Common myeloid progenitor, CD34-positive (primary cell): ENCODE results near the gene CACNG4.

Source experiments
- CTCF ChIA-PET: fragments of 350-600 bp; sonication (Branson Sonifier 250); formaldehyde crosslinking; loops from one replicate; lab custom pipeline; 2021; ENCODE audit warnings: antibody characterized with exemption; lab: Charles Lee
- POLR2A ChIA-PET: fragments of 350-600 bp; sonication (Branson Sonifier 250); formaldehyde crosslinking; loops from one replicate; lab custom pipeline; 2021; ENCODE audit warnings: antibody characterized with exemption; lab: Charles Lee
- DNase-seq, 3 donors: peaks; one replicate each; pipeline versions ENCODE4 v3.0.0 to v3.0.0-alpha.2; 2013
- H3K27ac ChIP-seq, 2 experiments: 1 replicate in 1 of 2; 2 replicates in 1 of 2; pipeline ENCODE4 v1.7.0; 2013; ENCODE audit warnings: inconsistent platforms in 2 of 2, low read length in 2 of 2, mild to moderate bottlenecking in 2 of 2, low read depth in 1 of 2, moderate library complexity in 1 of 2; ENCODE audit not compliant: severe bottlenecking in 2 of 2, insufficient read depth in 1 of 2, poor library complexity in 1 of 2
- H3K27me3 ChIP-seq, 5 experiments: replicated peaks in 2 of 5; 1 replicate in 3 of 5; 2 replicates in 2 of 5; pipeline versions ENCODE4 v1.6.1 to v1.7.0; 2013; ENCODE audit warnings: low read length in 4 of 5, mild to moderate bottlenecking in 2 of 5, moderate library complexity in 2 of 5, inconsistent platforms in 1 of 5; ENCODE audit not compliant: insufficient read depth in 5 of 5, control insufficient read depth in 4 of 5
- H3K36me3 ChIP-seq, 4 experiments: 1 replicate in 2 of 4; 2 replicates in 2 of 4; pipeline versions ENCODE4 v1.6.1 to v1.7.0; 2013; ENCODE audit warnings: low read length in 3 of 4, control low read depth in 1 of 4, mild to moderate bottlenecking in 1 of 4; ENCODE audit not compliant: control insufficient read depth in 4 of 4, insufficient read depth in 4 of 4
- H3K4me1 ChIP-seq, 4 experiments: 1 replicate in 3 of 4; 2 replicates in 1 of 4; pipeline versions ENCODE4 v1.6.1 to v1.7.1; 2013; ENCODE audit warnings: low read length in 3 of 4, mild to moderate bottlenecking in 3 of 4, control low read depth in 1 of 4, inconsistent platforms in 1 of 4, moderate library complexity in 1 of 4; ENCODE audit not compliant: control insufficient read depth in 4 of 4, insufficient read depth in 4 of 4; ENCODE audit errors: control extremely low read depth in 1 of 4
- H3K4me3 ChIP-seq, 7 experiments: 1 replicate in 4 of 7; 2 replicates in 3 of 7; pipeline versions ENCODE4 v1.5.1 to v1.7.0; 2013; ENCODE audit warnings: mild to moderate bottlenecking in 7 of 7, low read length in 6 of 7, moderate library complexity in 6 of 7, inconsistent platforms in 2 of 7, low read depth in 2 of 7, control low read depth in 1 of 7; ENCODE audit not compliant: insufficient read depth in 4 of 7, control insufficient read depth in 1 of 7; ENCODE audit errors: extremely low read depth in 1 of 7
- H3K9me3 ChIP-seq, 5 experiments: 1 replicate in 4 of 5; 2 replicates in 1 of 5; pipeline versions ENCODE4 v1.6.1 to v1.7.1; 2013; ENCODE audit warnings: low read length in 4 of 5, mild to moderate bottlenecking in 2 of 5, inconsistent platforms in 1 of 5, low read depth in 1 of 5, moderate library complexity in 1 of 5; ENCODE audit not compliant: control insufficient read depth in 4 of 5, insufficient read depth in 2 of 5; ENCODE audit errors: control extremely low read depth in 1 of 5
- WGBS: methylation state at CpG from one replicate; pipeline ENCODE4 v1.1.5; 2013; ENCODE audit not compliant: insufficient coverage; 5-methylcytosine and 5-hydroxymethylcytosine counted together

CACNG4 gene

GRCh38 chr17:67030641-67031040 is 66.1 kb downstream of the CACNG4 start:
- ChIA-PET CTCF (no interaction called here), POLR2A (interaction anchor here (0.6 kb wide), 1 partner anchor 241 kb away, joined by 5 read pairs; no protein-coding TSS in a partner anchor)
- DNase-seq: no peak
- Histone ChIP-seq H3K27ac (no peak overlapping the region), H3K36me3 (no peaks in the 10 kb centered on the region), H3K4me3 (no peak overlapping the region), H3K9me3 (no peaks in the 10 kb centered on the region), H3K27me3 (no peaks in the 10 kb centered on the region), H3K4me1 (no peaks in the 10 kb centered on the region)
- WGBS: 96% methylated on average over 21 of the region's 21 CpGs

DNA sequence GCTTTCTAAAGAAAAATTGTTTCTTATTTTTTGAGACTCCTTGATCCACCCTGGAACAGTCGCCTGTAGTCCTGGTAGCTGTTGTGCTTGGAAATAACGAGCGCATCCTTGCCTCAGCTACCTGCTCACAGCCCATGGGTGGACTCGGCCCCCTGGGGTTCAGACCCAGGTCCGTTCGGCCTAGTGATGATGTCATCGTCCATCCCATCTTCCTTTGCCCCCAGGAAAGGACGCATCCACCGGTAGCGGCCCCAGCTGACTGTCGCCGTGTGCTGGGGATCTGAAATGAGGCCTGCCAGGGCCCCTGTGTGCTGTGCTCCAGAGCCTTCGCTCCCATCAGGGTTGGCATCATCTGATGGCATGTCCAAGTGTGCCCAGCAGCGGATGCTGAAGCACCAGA is 67.9 kb downstream of the CACNG4 start:
- DNase-seq: no peak
- H3K4me1 ChIP-seq: no peaks in the 10 kb centered on the region
- ChIA-PET POLR2A (no interaction called here), CTCF (no interaction called here)
- WGBS: 96% methylated on average over 11 of the region's 14 CpGs
- no peaks in the 10 kb centered on the region for H3K36me3 ChIP-seq
- no peaks in the 10 kb centered on the region for H3K9me3 ChIP-seq
- H3K27me3 ChIP-seq: no peaks in the 10 kb centered on the region
- H3K27ac ChIP-seq: no peak overlapping the region
- H3K4me3 ChIP-seq: no peak overlapping the region

GRCh38 chr17:67032985-67033384 is 68.5 kb downstream of the CACNG4 start:
- Histone ChIP-seq H3K9me3 (no peaks in the 10 kb centered on the region), H3K27ac (no peak overlapping the region), H3K27me3 (no peaks in the 10 kb centered on the region), H3K36me3 (no peaks in the 10 kb centered on the region), H3K4me3 (no peak overlapping the region), H3K4me1 (no peaks in the 10 kb centered on the region)
- WGBS: 100% methylated on average over 4 of the region's 13 CpGs
- ChIA-PET POLR2A (no interaction called here), CTCF (no interaction called here)
- no peak for DNase-seq

DNA sequence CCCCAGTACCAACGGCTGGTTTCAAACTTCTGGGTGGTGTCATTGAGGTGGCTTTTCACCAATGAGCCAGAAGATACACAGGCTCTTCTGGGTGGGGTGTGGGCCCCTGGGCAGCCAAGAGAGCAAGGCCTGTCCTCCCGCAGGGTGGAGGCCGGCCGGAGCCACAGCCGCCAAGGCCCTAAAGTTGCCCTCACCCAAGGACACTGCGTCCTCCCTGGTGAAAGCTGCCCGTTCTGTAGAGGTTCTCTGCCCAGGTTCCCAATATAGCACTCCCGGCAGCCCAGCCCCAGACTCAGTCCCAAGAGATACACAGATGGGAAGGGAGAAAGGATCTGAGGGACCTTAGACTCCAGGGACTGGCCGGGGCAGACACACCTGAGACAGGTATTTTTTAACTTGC is 69.1 kb downstream of the CACNG4 start:
- Histone ChIP-seq H3K27ac (no peak overlapping the region), H3K4me3 (no peak overlapping the region), H3K36me3 (no peaks in the 10 kb centered on the region), H3K9me3 (no peaks in the 10 kb centered on the region), H3K4me1 (no peaks in the 10 kb centered on the region), H3K27me3 (no peaks in the 10 kb centered on the region)
- POLR2A ChIA-PET: no interaction called here
- 97% methylated on average over 9 of the region's 9 CpGs for WGBS
- CTCF ChIA-PET: no interaction called here
- DNase-seq: no peak

- WGBS: 87% methylated on average over 9 of the region's 11 CpGs
- Histone ChIP-seq H3K27me3 (no peaks in the 10 kb centered on the region), H3K27ac (no peak overlapping the region), H3K4me1 (no peaks in the 10 kb centered on the region), H3K9me3 (no peaks in the 10 kb centered on the region), H3K36me3 (no peaks in the 10 kb centered on the region), H3K4me3 (no peak overlapping the region)
- no peak for DNase-seq
- ChIA-PET CTCF (no interaction called here), POLR2A (no interaction called here)
These were observed 70.9 kb downstream of the CACNG4 start for GRCh38 chr17:67035131-67036083.

- no peaks in the 10 kb centered on the region for H3K4me1 ChIP-seq
- DNase-seq: no peak
- 100% methylated on average over 4 of the region's 5 CpGs for WGBS
- no peak overlapping the region for H3K4me3 ChIP-seq
- H3K27ac ChIP-seq: no peak overlapping the region
- peaks cover 0 to 4% (median 0%) of the 10 kb centered on the region in 5 experiments for H3K27me3 ChIP-seq
- POLR2A ChIA-PET: no interaction called here
- no peaks in the 10 kb centered on the region for H3K36me3 ChIP-seq
- no peaks in the 10 kb centered on the region for H3K9me3 ChIP-seq
- CTCF ChIA-PET: no interaction called here
These were observed 74.4 kb downstream of the CACNG4 start for GRCh38 chr17:67038861-67039365.

GRCh38 chr17:67040652-67041051 is 76.1 kb downstream of the CACNG4 start:
- WGBS: 100% methylated on average over 6 of the region's 6 CpGs
- POLR2A ChIA-PET: interaction anchor here (0.6 kb wide), 1 partner anchor 87 kb away, joined by 3 read pairs; no protein-coding TSS in a partner anchor
- CTCF ChIA-PET: no interaction called here

More at GRCh38 chr17:67040652-67041051, 76.1 kb downstream of the CACNG4 start:
- Histone ChIP-seq H3K4me3 (no peak overlapping the region), H3K27ac (no peak overlapping the region), H3K9me3 (no peaks in the 10 kb centered on the region), H3K27me3 (peaks cover 0 to 7% (median 0%) of the 10 kb centered on the region in 5 experiments), H3K4me1 (no peaks in the 10 kb centered on the region), H3K36me3 (no peaks in the 10 kb centered on the region)
- DNase-seq: no peak
